Medulla oblongata (tissue), 1 donor: Measurements from ENCODE around the gene MALRD1.
A peak's percentile ranks its signal among the peaks of the same experiment; 100 is the strongest.

Source experiments
- DNase-seq: peaks from one replicate; pipeline ENCODE4 v3.0.0-alpha.2; 2015; ENCODE audit errors: extremely low spot score

The MALRD1 gene

GRCh38 chr10:19048489-19048888 is at the start of gene MALRD1:
TSS of gene MALRD1 (plus strand) at chr10:19048801. CDS start at chr10:19048939, 138 bp downstream.
- no peak for DNase-seq

- no peak for DNase-seq
Measured at GRCh38 chr10:19003341-19003740, 45.3 kb upstream of the MALRD1 start.

- no peak for DNase-seq
Measured at GRCh38 chr10:19012111-19012510, 36.5 kb upstream of the MALRD1 start.

GRCh38 chr10:19014034-19014433 is 34.6 kb upstream of the MALRD1 start:
- DNase-seq, result no peak

GRCh38 chr10:19014498-19014897 is 34.1 kb upstream of the MALRD1 start:
- DNase-seq, result no peak

- no peak for DNase-seq
Measured at GRCh38 chr10:19017116-19017890, 31.3 kb upstream of the MALRD1 start.

- no peak for DNase-seq
Measured at GRCh38 chr10:19021162-19021561, 27.4 kb upstream of the MALRD1 start.

- DNase-seq, result no peak
Measured at GRCh38 chr10:19024611-19025010, 24.0 kb upstream of the MALRD1 start.

GRCh38 chr10:19031763-19032162 is 16.8 kb upstream of the MALRD1 start:
- DNase-seq, result no peak

- DNase-seq, result no peak
Measured at GRCh38 chr10:19033741-19034140, 14.9 kb upstream of the MALRD1 start.

GRCh38 chr10:19041171-19041570 is 7.4 kb upstream of the MALRD1 start:
- no peak for DNase-seq

GRCh38 chr10:19043431-19043830 is 5.2 kb upstream of the MALRD1 start:
- DNase-seq, result no peak

GRCh38 chr10:19046679-19047078 is 1.9 kb upstream of the MALRD1 start:
- DNase-seq, result no peak

- peak; percentile 7 for DNase-seq
Measured at GRCh38 chr10:19048891-19049290, 290 bp downstream of the MALRD1 start.

GRCh38 chr10:19049567-19049966 is 966 bp downstream of the MALRD1 start:
- no peak for DNase-seq

- DNase-seq, result no peak
Measured at GRCh38 chr10:19054289-19054835, 5.8 kb downstream of the MALRD1 start.

GRCh38 chr10:19058046-19058445 is 9.4 kb downstream of the MALRD1 start:
- DNase-seq, result no peak

- DNase-seq, result no peak
Measured at GRCh38 chr10:19063986-19064385, 15.4 kb downstream of the MALRD1 start.

GRCh38 chr10:19071946-19072345 is 23.3 kb downstream of the MALRD1 start:
- DNase-seq, result no peak

- DNase-seq, result no peak
Measured at GRCh38 chr10:19077276-19077675, 28.7 kb downstream of the MALRD1 start.

- no peak for DNase-seq
Measured at GRCh38 chr10:19096501-19097073, 48.0 kb downstream of the MALRD1 start.

GRCh38 chr10:19097151-19097550 is 48.5 kb downstream of the MALRD1 start:
- DNase-seq, result no peak

GRCh38 chr10:19098803-19099202 is 50.2 kb downstream of the MALRD1 start:
- no peak for DNase-seq
